Stimulated activated CD4-positive, alpha-beta T cell treated with anti-CD3 and anti-CD28 coated beads, Interleukin-4, amount 100 ng/mL, for 48 hours (primary cell): Measurements from ENCODE around the gene FGD4.

Experiments used
- DNase-seq, 2 donors: peaks; one replicate each; pipeline ENCODE4 v3.0.0-alpha.2; 2020; ENCODE audit warnings: low read depth in 2 of 2

The FGD4 gene

GRCh38 chr12:32679091-32679919 is 279.9 kb downstream of the FGD4 start, which contains the start of gene DNM1L:
Gene DNM1L, plus strand, starts transcription at chr12:32679301. Its CDS starts 63 bp downstream, at chr12:32679364.
- DNase-seq, result peak; percentile 81 to 88

DNA sequence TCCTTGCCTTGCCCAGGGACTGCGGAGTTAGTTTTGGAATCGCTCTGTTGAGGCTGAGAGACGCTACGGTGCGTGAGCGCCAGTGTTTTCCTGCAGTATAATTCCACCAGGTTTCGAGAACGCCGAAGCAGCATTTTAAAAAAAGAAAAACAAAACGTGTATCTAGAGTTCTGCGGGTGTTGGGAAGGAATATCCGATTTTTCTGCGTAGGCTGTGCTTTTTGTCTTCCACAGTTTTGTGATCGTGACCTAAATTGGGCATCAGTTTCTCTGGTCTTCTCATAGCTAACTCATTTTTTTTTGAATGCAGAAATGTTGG is 280.5 kb downstream of the FGD4 start:
- DNase-seq, result no peak

DNA sequence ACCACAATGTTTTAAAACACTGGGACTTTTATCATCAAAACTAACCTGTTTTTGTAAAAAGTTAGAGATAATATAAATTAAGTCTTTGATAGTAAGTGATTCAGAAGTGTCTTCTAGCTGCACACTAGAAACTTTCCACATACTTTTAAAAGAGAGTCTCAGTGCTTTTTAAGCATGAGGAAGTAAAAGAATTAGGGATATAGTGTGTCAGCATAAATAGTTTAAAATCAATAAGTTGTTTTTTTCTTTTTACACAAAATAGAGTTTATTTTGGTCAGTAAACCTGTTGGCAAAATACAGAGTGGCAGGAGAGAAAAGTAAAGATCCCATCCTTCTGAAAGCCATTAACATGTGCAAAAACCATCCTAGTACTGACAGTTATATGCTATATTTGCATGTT is 281.4 kb downstream of the FGD4 start:
- DNase-seq, result no peak

DNA sequence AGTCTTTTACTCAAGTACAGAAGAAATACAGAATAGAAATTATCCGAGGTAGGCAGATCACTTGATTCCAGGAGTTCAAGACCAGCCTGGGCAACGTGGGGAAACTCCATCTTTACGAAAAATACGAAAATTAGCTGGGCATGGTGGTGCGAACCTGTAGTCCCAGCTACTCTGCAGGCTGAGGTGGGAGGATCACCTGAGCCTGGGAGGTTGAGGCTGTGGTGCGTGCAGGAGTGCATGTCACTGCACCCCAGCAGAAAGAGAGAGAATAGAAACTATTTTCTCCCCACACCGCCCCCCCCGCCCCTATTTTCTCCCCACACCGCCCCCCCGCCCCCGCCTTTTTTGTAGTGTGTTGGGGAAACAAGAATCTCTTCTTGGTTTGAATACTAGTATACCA is 281.9 kb downstream of the FGD4 start:
- no peak for DNase-seq

DNA sequence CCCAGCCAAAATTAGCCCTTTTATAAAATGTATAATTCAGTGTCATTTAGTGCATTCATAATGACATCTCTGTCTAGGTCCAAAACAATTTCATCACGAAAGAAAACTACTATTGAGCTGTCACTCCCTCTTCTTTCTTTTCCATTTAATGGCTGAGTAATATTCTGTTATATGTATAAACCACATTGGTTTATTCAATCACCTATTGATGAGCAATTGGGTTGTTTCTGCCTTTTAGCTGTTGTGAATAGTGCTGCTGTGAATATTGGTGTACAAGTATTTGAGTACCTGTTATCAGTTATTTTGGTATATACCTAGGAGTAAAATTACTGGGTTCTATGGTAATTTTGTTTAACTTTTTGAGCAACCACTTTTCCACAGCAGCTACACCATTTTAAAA is 287.0 kb downstream of the FGD4 start:
- DNase-seq, result no peak

DNA sequence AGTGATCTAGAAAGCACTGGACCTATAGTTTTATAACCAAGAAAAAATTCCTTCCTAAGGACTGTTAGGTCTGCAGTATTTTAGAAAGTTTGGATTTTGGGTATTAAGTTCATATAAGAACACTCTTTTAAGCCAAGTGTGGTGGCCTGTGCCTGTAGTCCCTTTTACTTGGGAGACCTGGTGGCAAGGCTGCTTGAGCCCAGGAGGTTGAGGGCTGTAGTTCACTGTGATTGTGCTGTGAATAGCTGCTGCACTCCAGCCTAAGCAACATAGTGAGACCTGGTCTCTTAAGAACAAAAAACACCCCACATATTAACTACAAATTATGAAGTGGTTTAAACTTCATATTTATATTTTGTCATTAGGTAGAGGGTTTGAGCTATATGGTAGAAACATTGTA is 289.4 kb downstream of the FGD4 start:
- no peak for DNase-seq

GRCh38 chr12:32690927-32691326 is 291.6 kb downstream of the FGD4 start:
- no peak for DNase-seq

- DNase-seq, result no peak
Measured at GRCh38 chr12:32692358-32692757, 293.0 kb downstream of the FGD4 start.

- no peak for DNase-seq
Measured at GRCh38 chr12:32693036-32693435, 293.7 kb downstream of the FGD4 start.
